ENCODE results near the gene CNTN5.

The CNTN5 gene

DNA sequence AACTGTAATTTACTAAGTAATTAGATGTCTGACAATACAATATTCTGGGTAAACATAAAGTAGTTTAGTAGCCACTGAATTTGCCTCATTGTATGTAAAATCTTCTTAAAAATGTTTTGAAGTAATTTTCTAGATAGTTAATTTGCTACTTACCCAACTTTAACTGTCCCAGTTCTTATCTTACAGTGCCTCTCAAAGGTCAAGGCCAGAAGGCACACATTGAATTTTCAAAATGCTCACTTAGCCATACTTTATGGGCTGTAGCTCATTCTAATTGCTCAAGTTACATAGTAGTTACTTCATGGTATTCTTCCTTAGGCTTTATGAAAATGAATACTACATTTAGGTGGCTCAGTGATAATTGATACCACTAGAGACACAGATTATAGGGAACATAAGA, 666.6 kb downstream of the CNTN5 start:
- TF ChIP-seq TCF12 (IDR thresholded peaks at IDR 0.05; ENCODE audit: low read depth) = no peak
- no peak for TF ChIP-seq TAF1 (IDR thresholded peaks at IDR 0.05; ENCODE audit: low read depth)
- TF ChIP-seq, protein P1, sequence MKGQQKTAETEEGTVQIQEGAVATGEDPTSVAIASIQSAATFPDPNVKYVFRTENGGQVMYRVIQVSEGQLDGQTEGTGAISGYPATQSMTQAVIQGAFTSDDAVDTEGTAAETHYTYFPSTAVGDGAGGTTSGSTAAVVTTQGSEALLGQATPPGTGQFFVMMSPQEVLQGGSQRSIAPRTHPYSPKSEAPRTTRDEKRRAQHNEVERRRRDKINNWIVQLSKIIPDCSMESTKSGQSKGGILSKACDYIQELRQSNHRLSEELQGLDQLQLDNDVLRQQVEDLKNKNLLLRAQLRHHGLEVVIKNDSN (IDR thresholded peaks at IDR 0.05) = no peak
- no peak for TF ChIP-seq EP300 (IDR thresholded peaks at IDR 0.05; ENCODE audit: borderline replicate concordance)
- TF ChIP-seq NFIC (IDR thresholded peaks at IDR 0.05) = no peak
- peak; percentile 22; the same call in 1 of the 2 replicates for TF ChIP-seq RAD21 (IDR thresholded peaks at IDR 0.05; ENCODE audit: low read depth)
- no peak for TF ChIP-seq YY1 (IDR thresholded peaks at IDR 0.05; ENCODE audit: low read depth)

DNA sequence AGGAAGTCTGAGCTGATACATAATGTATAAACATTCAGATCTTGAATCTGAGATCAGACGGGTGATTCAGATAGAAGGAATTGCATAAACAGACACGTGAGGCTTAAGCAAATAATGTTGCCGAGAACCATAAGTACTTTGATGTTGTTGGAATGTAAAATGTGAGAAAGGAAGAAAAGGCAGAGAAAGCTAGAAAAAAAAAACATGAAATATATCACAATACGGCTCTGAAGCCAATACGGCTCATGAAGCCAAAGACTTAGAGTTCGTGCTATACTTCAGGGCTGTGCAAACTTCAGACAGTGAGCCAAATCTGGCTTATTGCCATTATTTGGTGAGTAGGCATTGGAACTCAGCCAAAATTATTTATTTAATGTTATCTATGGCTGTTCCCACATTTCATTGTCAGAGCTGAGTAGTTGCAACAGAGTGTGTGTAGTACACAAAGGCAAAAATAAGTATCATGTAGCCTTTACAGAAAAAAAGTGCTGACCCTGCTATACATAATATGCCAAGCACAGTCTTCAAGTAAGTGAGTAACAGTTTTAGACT, 673.3 kb downstream of the CNTN5 start:
- TF ChIP-seq CEBPB (IDR thresholded peaks at IDR 0.05) (no peak), NFIC (IDR thresholded peaks at IDR 0.05) (peak; percentile 63), ZBTB7A (IDR thresholded peaks at IDR 0.05; ENCODE audit: low read depth) (no peak), EP300 (IDR thresholded peaks at IDR 0.05; ENCODE audit: borderline replicate concordance) (no peak), FOXM1 (IDR thresholded peaks at IDR 0.05; ENCODE audit: borderline replicate concordance, low read depth) (no peak)

DNA sequence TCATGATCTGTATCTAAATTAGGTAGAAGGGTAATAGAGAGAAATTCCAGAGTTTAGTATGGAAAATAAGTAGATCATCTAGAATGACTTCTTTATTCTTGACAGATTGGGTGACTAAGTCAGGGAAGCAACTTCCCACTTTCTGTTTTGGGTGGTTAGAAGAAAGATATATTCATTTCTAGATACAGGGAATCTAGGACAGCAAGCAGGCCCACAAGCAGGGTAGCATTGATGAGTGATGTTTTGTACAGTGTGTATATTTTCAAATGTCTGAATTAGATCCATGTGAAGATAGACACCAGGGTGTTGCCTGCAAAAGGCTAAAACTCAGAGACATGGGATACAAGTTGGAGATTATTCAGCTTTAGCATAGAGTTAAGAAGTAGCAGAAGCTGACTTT, 674.4 kb downstream of the CNTN5 start:
- TF ChIP-seq, protein P2, sequence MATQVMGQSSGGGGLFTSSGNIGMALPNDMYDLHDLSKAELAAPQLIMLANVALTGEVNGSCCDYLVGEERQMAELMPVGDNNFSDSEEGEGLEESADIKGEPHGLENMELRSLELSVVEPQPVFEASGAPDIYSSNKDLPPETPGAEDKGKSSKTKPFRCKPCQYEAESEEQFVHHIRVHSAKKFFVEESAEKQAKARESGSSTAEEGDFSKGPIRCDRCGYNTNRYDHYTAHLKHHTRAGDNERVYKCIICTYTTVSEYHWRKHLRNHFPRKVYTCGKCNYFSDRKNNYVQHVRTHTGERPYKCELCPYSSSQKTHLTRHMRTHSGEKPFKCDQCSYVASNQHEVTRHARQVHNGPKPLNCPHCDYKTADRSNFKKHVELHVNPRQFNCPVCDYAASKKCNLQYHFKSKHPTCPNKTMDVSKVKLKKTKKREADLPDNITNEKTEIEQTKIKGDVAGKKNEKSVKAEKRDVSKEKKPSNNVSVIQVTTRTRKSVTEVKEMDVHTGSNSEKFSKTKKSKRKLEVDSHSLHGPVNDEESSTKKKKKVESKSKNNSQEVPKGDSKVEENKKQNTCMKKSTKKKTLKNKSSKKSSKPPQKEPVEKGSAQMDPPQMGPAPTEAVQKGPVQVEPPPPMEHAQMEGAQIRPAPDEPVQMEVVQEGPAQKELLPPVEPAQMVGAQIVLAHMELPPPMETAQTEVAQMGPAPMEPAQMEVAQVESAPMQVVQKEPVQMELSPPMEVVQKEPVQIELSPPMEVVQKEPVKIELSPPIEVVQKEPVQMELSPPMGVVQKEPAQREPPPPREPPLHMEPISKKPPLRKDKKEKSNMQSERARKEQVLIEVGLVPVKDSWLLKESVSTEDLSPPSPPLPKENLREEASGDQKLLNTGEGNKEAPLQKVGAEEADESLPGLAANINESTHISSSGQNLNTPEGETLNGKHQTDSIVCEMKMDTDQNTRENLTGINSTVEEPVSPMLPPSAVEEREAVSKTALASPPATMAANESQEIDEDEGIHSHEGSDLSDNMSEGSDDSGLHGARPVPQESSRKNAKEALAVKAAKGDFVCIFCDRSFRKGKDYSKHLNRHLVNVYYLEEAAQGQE (IDR thresholded peaks at IDR 0.05; ENCODE audit: low read depth) = no peak
- TF ChIP-seq, protein P1 (IDR thresholded peaks at IDR 0.05) = no peak

DNA sequence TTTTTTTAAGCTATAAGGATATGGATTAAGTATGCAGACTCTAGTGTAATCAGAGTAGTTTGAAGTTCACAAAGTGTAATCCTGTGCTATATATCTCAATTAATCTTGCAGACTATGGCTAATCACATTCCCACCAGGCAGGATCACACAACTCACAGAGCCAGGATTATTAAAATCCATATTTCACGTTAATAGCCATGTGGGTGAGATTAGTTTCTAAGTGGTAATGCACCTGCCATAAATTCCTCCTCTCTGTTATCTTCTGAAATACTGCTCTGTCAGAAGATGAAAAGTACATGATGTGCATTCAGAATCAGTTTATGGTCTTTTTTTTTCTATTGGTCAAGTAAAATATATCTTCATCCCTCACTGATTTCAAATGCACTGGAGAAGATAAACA, 686.1 kb downstream of the CNTN5 start:
- TF ChIP-seq YY1 (IDR thresholded peaks at IDR 0.05; ENCODE audit: low read depth) (no peak), RAD21 (IDR thresholded peaks at IDR 0.05; ENCODE audit: low read depth) (no peak), ZBTB7A (IDR thresholded peaks at IDR 0.05; ENCODE audit: low read depth) (no peak), CREB1 (IDR thresholded peaks at IDR 0.05; ENCODE audit: low read depth) (no peak), TAF1 (IDR thresholded peaks at IDR 0.05; ENCODE audit: low read depth) (no peak), TCF12 (IDR thresholded peaks at IDR 0.05; ENCODE audit: low read depth) (no peak), FOXM1 (IDR thresholded peaks at IDR 0.05; ENCODE audit: borderline replicate concordance, low read depth) (no peak), CEBPB (IDR thresholded peaks at IDR 0.05) (no peak), TEAD4 (IDR thresholded peaks at IDR 0.05) (no peak), EGR1 (IDR thresholded peaks at IDR 0.05) (no peak), NFIC (IDR thresholded peaks at IDR 0.05) (no peak), EP300 (IDR thresholded peaks at IDR 0.05; ENCODE audit: borderline replicate concordance) (no peak)
- TF ChIP-seq, protein P2 (IDR thresholded peaks at IDR 0.05; ENCODE audit: low read depth) = no peak
- TF ChIP-seq, protein P1 (IDR thresholded peaks at IDR 0.05) = no peak
- TF ChIP-seq, protein P3, sequence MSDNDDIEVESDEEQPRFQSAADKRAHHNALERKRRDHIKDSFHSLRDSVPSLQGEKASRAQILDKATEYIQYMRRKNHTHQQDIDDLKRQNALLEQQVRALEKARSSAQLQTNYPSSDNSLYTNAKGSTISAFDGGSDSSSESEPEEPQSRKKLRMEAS (IDR thresholded peaks at IDR 0.05) = no peak

DNA sequence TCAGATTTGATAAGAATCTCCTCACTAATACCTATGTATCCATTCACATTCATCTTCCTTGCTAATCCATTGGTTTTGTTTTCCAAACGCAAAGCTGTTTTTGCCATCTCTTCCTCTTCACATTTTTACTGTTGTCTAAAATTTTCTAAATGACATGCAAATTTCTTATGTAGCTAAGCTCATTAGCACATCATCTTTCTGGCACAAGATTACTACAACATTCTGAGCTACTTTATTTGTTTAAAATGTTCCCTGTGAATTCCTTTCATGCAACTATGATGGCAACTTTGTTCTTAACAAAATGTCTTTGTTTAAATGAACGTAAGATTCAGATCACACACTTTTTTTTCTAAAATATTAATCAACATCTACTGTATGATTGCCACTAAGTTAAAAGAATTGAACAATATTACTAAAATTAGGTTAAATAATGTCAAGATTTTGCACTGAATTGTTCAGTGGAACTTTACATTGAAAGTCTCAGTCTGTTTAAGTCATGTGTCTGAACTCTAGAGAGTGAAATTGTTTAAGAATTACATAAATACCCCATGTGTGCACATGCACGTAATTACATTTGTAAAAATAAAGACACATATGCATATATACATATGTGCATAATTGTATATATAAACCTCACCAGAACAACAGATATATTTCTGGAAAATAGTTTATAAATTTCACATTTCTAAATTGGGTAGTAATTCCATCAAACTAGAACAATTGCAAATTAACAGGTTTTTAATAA, 688.4 kb downstream of the CNTN5 start:
- TF ChIP-seq, protein P3 (IDR thresholded peaks at IDR 0.05) = no peak
- TF ChIP-seq NFIC (IDR thresholded peaks at IDR 0.05) (no peak), EGR1 (IDR thresholded peaks at IDR 0.05) (no peak), CREB1 (IDR thresholded peaks at IDR 0.05; ENCODE audit: low read depth) (no peak), FOXM1 (IDR thresholded peaks at IDR 0.05; ENCODE audit: borderline replicate concordance, low read depth) (no peak), TAF1 (IDR thresholded peaks at IDR 0.05; ENCODE audit: low read depth) (no peak)
- TF ChIP-seq, protein P1 (IDR thresholded peaks at IDR 0.05) = no peak
- TF ChIP-seq, protein P2 (IDR thresholded peaks at IDR 0.05; ENCODE audit: low read depth) = no peak

Measured in Ishikawa (cell line).